KBM-7 (cell line): Measurements from ENCODE around the gene BICRA.
A peak's percentile ranks its signal among the peaks of the same experiment; 100 is the strongest.
"Not testable (repeated sequence)": the region's sequence is repeated elsewhere in the genome, so short reads cannot be mapped to it uniquely, and the experiment has no call there.

ENCODE experiments used
- DNase-seq: peaks from one replicate; pipeline ENCODE4 v3.0.0-alpha.2; 2015
- in situ Hi-C: fragments of 300-500 bp; cut with MboI; formaldehyde crosslinking; loops from 2 replicates; pipeline ENCODE4 v1.14.3; 2020; ENCODE audit warnings: low sequenced_read_pairs, low pct_unique_long_range_greater_than_20kb, mixed read lengths

Gene BICRA

GRCh38 chr19:47653856-47654255 is 44.9 kb downstream of the BICRA start:
- DNase-seq: no peak
- in situ Hi-C loops: no loop called here

GRCh38 chr19:47657719-47658118 is 48.8 kb downstream of the BICRA start:
- DNase-seq: no peak
- in situ Hi-C loops: no loop called here

- no peak for DNase-seq
- in situ Hi-C loops: no loop called here
These were observed 49.8 kb downstream of the BICRA start for GRCh38 chr19:47658431-47659348.

GRCh38 chr19:47660435-47660832 is 51.5 kb downstream of the BICRA start:
- DNase-seq: no peak
- in situ Hi-C loops: no loop called here

- in situ Hi-C loops: no loop called here
- DNase-seq: no peak
These were observed 52.2 kb downstream of the BICRA start for GRCh38 chr19:47661161-47661560.

GRCh38 chr19:47661611-47662010 is 52.7 kb downstream of the BICRA start:
- DNase-seq: no peak
- in situ Hi-C loops: no loop called here

GRCh38 chr19:47663435-47663910 is 54.5 kb downstream of the BICRA start:
- DNase-seq: no peak
- in situ Hi-C loops: no loop called here

- peak; percentile 84 for DNase-seq
- in situ Hi-C loops: no loop called here
These were observed 55.2 kb downstream of the BICRA start for GRCh38 chr19:47663911-47664771.

GRCh38 chr19:47668556-47668955 is 59.6 kb downstream of the BICRA start:
- DNase-seq, in situ Hi-C loops: not testable (repeated sequence)

- no peak for DNase-seq
- in situ Hi-C loops: no loop called here
These were observed 61.8 kb downstream of the BICRA start for GRCh38 chr19:47670736-47671135.

GRCh38 chr19:47671499-47671898 is 62.6 kb downstream of the BICRA start:
- in situ Hi-C loops: no loop called here

GRCh38 chr19:47673426-47673825 is 64.5 kb downstream of the BICRA start:
- no peak for DNase-seq
- in situ Hi-C loops: no loop called here

More at GRCh38 chr19:47671499-47671898, 62.6 kb downstream of the BICRA start:
- DNase-seq: no peak

GRCh38 chr19:47674548-47674947 is 65.6 kb downstream of the BICRA start:
- DNase-seq: no peak
- in situ Hi-C loops: no loop called here

GRCh38 chr19:47675271-47675670 is 66.3 kb downstream of the BICRA start:
- in situ Hi-C loops: no loop called here
- DNase-seq: no peak

- no peak for DNase-seq
- in situ Hi-C loops: no loop called here
These were observed 66.9 kb downstream of the BICRA start for GRCh38 chr19:47675859-47676258.

- no peak for DNase-seq
- in situ Hi-C loops: no loop called here
These were observed 67.9 kb downstream of the BICRA start for GRCh38 chr19:47676811-47677210.

- DNase-seq: no peak
- in situ Hi-C loops: no loop called here
These were observed 70.4 kb downstream of the BICRA start for GRCh38 chr19:47679251-47679900.

- no peak for DNase-seq
- in situ Hi-C loops: no loop called here
These were observed 71.3 kb downstream of the BICRA start for GRCh38 chr19:47679922-47680857.
